Osteocyte (in vitro differentiated cells): ENCODE measurements around the gene LETM1. TPM values are rescaled to one million over a fixed set of nuclear protein-coding genes. Genes with fewer than 3 reads are reported as not detected.

ENCODE experiments used
- DNase-seq: peaks from one replicate; pipeline ENCODE4 v3.0.0; 2021; ENCODE audit warnings: mixed read lengths; ENCODE audit not compliant: unreplicated experiment; ENCODE audit errors: extremely low spot score
- H3K27ac Mint-ChIP-seq: one replicate; pipeline ENCODE4 v1.8.0; 2021; ENCODE audit warnings: mild to moderate bottlenecking, mixed read lengths; ENCODE audit not compliant: unreplicated experiment
- H3K27me3 Mint-ChIP-seq: one replicate; pipeline ENCODE4 v1.8.0; 2021; ENCODE audit warnings: mixed read lengths; ENCODE audit not compliant: unreplicated experiment
- H3K36me3 Mint-ChIP-seq: one replicate; pipeline ENCODE4 v1.8.0; 2021; ENCODE audit warnings: mixed read lengths; ENCODE audit not compliant: unreplicated experiment
- H3K4me1 Mint-ChIP-seq: one replicate; pipeline ENCODE4 v1.8.0; 2021; ENCODE audit warnings: mixed read lengths; ENCODE audit not compliant: unreplicated experiment
- H3K4me3 Mint-ChIP-seq: one replicate; pipeline ENCODE4 v1.8.0; 2021; ENCODE audit warnings: mild to moderate bottlenecking, moderate library complexity, mixed read lengths; ENCODE audit not compliant: unreplicated experiment
- H3K9me3 Mint-ChIP-seq: one replicate; pipeline ENCODE4 v1.8.0; 2021; ENCODE audit warnings: mixed read lengths; ENCODE audit not compliant: unreplicated experiment
- total RNA-seq: library from RNA; stranded (reverse); gene quantifications from 2 replicates; pipeline ENCODE4 v1.2.1, GENCODE V29; 2021
- TF ChIP-seq, protein P1 (sequence below): fragments of 200-600 bp; sonication (generic); IDR thresholded peaks from 2 replicates; pipeline ENCODE4 v1.5.0; 2021; ENCODE audit warnings: antibody characterized with exemption, mild to moderate bottlenecking, moderate library complexity

The LETM1 gene
- total RNA-seq, 1 donor from 2014 or later: 48.2 TPM

DNA sequence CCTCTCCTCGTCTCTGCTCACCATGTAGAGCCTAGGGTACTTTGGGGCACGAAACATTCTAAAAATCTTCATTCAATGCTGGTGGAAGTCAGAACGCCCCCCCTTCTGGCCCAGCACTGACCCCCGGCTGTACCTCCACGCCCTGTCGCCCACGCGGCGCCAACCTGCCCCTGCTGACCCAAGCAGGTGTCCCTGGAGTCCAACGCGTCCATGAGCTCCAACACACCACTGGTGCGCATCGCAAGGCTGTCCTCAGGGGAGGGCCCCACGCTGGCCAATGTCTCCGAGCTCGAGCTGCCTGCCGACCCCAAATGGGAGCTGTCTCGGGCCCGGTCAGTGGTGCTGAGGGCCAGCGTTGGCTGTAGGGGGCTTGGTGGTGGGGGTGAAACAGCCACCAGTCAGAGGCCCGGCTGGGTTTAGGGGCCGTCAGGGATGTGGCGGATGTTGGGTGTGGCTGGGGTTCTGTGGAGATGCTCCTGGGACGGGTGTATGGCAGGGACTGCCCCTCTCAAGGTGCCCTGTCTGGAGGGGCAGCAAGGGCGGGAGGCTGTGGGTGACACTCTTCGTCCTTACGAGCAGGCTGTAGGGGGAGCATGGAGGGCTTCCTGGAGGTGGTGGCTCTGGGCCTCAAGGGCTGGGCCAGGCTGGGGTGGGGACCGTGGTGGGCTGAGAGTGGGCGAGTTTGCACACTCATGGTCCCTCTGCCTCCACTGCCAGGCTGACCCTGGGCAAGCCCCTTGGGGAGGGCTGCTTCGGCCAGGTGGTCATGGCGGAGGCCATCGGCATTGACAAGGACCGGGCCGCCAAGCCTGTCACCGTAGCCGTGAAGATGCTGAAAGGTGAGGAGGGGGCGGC lies 51.1 kb downstream of the LETM1 start:
- H3K4me1 Mint-ChIP-seq: no peaks in the 10 kb centered on the region

DNA sequence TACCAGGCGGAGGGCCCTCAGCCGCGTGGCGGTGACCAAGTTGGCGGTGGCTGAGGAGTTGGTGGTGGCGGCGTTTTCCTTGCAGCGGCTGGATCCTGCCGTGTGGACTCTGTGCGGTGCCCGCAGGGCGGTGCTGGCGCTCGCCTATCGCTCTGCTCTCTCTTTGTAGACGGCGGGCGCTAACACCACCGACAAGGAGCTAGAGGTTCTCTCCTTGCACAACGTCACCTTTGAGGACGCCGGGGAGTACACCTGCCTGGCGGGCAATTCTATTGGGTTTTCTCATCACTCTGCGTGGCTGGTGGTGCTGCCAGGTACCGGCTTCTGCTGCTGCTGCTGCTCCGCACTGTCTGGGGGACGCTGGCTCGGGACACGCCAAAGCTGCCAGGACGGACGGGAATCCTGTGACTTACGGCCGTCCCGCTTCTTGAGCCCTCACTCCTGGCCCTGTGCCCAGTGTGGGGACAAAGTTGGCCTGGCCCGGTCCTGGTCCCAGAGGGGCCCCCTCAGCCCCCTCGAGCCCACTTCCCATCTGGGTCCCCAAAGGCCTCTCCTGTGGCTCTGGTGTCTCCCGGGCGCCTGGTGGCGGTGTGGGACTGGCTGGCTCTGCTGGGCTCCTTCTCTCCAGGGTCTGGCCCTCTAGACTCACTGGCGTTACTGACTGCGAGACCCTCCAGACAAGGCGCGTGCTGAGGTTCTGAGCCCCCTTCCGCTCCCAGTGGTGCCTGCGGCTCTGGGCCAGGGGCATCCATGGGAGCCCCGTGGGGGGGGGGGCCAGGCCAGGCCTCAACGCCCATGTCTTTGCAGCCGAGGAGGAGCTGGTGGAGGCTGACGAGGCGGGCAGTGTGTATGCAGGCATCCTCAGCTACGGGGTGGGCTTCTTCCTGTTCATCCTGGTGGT lies 52.2 kb downstream of the LETM1 start:
- Mint-ChIP-seq H3K27ac (no peak overlapping the region), H3K27me3 (no peaks in the 10 kb centered on the region), H3K4me3 (no peak overlapping the region), H3K9me3 (no peaks in the 10 kb centered on the region), H3K36me3 (no peaks in the 10 kb centered on the region), H3K4me1 (no peaks in the 10 kb centered on the region)
- DNase-seq: no peak
- TF ChIP-seq, protein P1, sequence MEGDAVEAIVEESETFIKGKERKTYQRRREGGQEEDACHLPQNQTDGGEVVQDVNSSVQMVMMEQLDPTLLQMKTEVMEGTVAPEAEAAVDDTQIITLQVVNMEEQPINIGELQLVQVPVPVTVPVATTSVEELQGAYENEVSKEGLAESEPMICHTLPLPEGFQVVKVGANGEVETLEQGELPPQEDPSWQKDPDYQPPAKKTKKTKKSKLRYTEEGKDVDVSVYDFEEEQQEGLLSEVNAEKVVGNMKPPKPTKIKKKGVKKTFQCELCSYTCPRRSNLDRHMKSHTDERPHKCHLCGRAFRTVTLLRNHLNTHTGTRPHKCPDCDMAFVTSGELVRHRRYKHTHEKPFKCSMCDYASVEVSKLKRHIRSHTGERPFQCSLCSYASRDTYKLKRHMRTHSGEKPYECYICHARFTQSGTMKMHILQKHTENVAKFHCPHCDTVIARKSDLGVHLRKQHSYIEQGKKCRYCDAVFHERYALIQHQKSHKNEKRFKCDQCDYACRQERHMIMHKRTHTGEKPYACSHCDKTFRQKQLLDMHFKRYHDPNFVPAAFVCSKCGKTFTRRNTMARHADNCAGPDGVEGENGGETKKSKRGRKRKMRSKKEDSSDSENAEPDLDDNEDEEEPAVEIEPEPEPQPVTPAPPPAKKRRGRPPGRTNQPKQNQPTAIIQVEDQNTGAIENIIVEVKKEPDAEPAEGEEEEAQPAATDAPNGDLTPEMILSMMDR: no peak

More for the DNA sequence above, 51.1 kb downstream of the LETM1 start:
- H3K27ac Mint-ChIP-seq: no peak overlapping the region
- no peak for DNase-seq
- TF ChIP-seq, protein P1: no peak
- H3K4me3 Mint-ChIP-seq: no peak overlapping the region
- no peaks in the 10 kb centered on the region for H3K36me3 Mint-ChIP-seq
- H3K9me3 Mint-ChIP-seq: no peaks in the 10 kb centered on the region
- H3K27me3 Mint-ChIP-seq: no peaks in the 10 kb centered on the region

DNA sequence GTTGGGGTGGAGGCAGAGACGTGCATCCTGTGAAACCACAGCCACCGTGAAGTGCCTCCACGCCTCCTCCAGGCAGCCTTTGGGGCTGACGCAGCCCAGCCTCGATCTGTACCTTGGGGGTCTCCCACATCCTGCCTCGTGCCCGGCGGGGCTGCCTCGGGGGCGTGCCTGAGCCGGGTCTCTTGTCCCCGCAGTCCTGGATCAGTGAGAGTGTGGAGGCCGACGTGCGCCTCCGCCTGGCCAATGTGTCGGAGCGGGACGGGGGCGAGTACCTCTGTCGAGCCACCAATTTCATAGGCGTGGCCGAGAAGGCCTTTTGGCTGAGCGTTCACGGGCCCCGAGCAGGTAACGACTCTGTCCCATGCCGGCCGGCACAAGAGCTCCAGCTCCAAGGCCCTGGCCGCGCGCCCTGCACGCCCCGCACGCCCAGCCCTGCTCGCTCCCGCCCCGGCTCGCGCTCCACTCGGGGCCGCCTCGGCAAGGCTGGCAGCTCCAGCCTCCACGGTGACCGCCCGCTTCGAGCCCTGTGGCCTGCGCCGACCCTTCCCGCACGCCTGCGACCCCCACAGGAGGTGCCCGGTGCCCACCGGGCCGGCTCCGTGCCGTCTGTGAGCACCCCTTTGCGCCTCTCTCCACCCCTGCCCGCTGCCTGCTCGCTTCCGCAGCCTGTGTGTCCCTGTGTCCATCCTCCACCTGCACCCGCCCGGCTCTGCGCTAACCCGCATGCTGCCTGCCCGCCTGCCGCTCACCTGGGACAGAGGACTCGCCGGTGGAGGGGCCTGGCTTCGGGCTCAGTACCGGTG lies 53.0 kb downstream of the LETM1 start:
- no peaks in the 10 kb centered on the region for H3K9me3 Mint-ChIP-seq
- no peaks in the 10 kb centered on the region for H3K27me3 Mint-ChIP-seq
- H3K36me3 Mint-ChIP-seq: no peaks in the 10 kb centered on the region
- no peak overlapping the region for H3K27ac Mint-ChIP-seq
- TF ChIP-seq, protein P1: no peak
- no peak for DNase-seq
- no peak overlapping the region for H3K4me3 Mint-ChIP-seq
- no peaks in the 10 kb centered on the region for H3K4me1 Mint-ChIP-seq

DNA sequence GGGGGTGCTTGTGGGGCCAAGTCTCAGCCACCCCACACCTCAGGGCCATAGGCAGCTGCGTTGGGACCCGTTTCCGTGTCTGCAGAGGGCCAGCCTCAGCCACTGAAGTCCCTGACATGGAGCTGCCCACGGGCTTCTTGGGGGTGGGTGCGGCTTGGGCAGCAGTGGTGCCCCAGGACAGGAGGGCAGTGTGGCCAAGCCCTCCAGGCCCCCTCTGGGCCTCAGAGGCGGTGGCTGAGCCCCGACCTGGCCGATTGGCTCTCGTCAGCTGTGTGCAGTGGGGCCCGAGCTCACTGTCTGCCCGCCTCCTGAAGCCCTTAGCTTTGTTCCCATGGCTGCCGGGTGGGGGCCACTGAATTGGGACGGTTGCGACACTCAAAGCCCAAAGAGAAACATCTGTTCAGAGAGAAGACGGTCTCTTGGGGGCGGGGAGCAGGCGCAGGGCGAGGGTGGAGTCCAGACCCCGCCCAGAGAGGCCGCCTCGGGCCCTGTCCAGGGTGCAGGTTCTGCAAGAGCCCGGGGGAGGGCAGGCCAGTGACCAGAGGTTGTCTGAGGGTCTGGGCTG lies 53.7 kb downstream of the LETM1 start:
- H3K27ac Mint-ChIP-seq: no peak overlapping the region
- no peak for DNase-seq
- no peak overlapping the region for H3K4me3 Mint-ChIP-seq
- TF ChIP-seq, protein P1: no peak
- no peaks in the 10 kb centered on the region for H3K27me3 Mint-ChIP-seq
- H3K36me3 Mint-ChIP-seq: no peaks in the 10 kb centered on the region
- H3K4me1 Mint-ChIP-seq: no peaks in the 10 kb centered on the region
- H3K9me3 Mint-ChIP-seq: no peaks in the 10 kb centered on the region
